Globus pallidus (tissue), 1 donor: ENCODE measurements around the gene SAFB2.
"Not testable (repeated sequence)": the region's sequence is repeated elsewhere in the genome, so short reads cannot be mapped to it uniquely, and the experiment has no call there.

ENCODE experiments used
- DNase-seq: peaks from one replicate; pipeline ENCODE4 v3.0.0-alpha.2; 2015; ENCODE audit warnings: low spot score

SAFB2 gene

DNA sequence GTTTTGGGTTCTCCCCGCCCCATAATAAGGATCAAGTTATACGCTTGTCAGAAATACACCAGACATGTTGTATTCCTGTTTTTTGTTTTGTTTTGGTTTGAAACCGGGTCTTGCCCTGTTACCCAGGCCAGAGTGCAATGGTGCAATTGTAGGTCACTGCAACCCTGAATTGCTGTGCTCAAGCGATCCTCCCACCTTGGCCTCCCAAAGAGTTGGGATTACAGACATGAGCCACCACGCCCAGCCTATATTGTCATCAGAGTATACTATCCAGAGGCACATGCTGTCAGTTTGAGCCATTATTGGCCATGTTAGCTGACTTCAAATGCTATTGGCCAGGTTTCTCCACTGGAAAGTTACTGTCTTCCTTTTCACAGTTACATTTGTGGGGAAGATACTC lies 10.1 kb upstream of the SAFB2 start:
- DNase-seq: no peak

DNA sequence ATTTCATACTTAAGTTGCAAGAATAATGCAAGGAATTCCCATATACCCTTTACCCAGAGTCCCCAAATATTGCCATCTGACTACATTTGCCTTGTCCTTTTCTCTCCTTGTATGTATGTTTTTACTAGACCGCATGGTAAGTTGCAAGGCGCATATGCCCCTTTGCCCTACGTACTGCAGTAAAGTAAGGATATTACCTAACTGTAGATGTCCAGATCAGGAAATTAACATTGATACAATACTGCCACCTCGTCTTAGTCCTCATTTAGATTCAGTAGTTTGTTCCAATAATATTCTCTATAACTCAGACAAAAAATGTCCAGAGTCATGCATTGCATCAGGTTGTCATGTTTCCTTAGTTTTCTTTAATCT lies 9.7 kb upstream of the SAFB2 start:
- no peak for DNase-seq

- DNase-seq: no peak
These were observed 9.1 kb upstream of the SAFB2 start for GRCh38 chr19:5631567-5632240.

DNA sequence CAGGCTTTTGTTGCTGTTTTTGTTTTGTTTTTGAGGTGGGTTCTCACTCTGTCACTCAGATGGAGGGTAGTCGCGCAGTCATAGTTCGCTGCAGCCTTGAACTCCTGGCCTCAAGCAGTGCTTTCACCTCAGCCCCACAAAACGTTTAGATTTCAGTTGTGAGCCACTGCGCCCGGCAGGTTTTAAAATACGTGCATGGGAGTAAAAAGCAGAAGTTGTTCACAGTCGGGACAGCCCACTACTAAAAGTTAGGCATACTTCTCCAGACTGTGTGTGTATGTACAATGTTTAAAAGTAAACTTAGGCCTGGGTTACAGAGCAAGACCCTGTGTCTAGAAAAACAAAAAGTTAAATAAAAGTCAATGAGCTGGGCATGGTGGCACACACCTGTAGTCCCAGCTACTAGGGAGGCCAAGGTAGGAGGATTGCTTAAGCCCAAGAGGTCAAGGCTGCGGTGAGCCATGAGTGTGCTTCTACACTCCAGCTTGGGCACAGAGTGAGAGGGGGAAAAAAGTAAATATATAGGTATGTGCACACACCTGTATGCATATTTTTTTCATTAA lies 6.4 kb upstream of the SAFB2 start:
- DNase-seq: no peak

GRCh38 chr19:5628461-5628860 lies 5.9 kb upstream of the SAFB2 start:
- DNase-seq: no peak

GRCh38 chr19:5627395-5627904 lies 4.9 kb upstream of the SAFB2 start:
- DNase-seq: peak; percentile 49

DNA sequence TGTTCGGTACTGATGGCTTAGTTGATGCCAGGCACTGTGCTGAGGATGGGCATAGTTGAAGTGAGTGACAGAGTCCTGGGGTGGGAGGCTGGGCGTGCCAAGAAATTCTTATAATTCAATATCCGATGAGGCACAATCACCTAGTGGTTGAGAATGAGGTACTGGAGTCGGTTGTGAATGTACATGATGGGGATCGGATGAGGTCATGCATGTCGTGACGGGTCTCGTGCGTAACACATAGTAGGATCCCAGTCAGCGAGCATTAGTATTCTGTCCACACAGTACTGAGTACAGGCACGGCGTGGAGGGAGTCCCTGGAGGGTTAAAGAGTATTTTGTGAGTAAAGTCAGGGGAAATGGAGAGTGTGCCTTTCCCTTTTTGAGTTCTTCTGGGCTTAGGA lies 3.1 kb upstream of the SAFB2 start:
- DNase-seq: no peak

GRCh38 chr19:5624741-5625278 lies 2.2 kb upstream of the SAFB2 start:
- no peak for DNase-seq

DNA sequence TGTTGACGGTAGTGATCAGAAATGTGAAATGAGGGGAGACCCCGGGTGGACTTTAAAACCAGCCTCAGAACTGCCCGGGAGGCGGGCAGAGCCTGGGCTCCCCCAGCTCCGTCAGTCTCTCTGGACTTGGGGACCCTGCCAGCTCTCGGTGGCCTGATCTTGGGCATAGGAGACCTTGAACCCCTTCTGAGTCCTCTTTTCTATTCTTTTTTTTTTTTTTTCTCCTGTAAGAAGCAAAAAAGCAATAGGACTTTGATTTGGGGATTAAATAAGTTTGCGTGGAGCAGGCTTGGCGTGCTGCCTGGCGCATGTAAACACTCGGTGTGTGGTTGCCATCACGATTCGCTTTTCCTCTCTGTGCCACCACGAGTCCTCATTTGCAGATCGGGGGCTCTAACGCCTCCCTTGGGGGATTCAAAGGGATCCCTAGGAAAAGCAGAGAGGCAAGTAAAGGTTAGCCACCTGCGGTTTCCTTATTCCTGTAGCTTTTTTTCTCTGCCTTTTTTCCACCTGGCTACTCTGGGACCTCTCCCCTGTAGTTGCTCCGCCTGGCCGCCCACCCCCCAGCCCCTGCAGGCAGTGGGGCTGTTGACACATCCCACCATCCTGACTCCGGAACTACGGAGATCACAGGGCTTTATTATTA lies 1.6 kb upstream of the SAFB2 start:
- DNase-seq: peak; percentile 40

- DNase-seq: peak; percentile 22
These were observed 931 bp upstream of the SAFB2 start for GRCh38 chr19:5623397-5624017.

GRCh38 chr19:5621945-5622464 lies 571 bp downstream of the SAFB2 start:
- DNase-seq: peak; percentile 22

DNA sequence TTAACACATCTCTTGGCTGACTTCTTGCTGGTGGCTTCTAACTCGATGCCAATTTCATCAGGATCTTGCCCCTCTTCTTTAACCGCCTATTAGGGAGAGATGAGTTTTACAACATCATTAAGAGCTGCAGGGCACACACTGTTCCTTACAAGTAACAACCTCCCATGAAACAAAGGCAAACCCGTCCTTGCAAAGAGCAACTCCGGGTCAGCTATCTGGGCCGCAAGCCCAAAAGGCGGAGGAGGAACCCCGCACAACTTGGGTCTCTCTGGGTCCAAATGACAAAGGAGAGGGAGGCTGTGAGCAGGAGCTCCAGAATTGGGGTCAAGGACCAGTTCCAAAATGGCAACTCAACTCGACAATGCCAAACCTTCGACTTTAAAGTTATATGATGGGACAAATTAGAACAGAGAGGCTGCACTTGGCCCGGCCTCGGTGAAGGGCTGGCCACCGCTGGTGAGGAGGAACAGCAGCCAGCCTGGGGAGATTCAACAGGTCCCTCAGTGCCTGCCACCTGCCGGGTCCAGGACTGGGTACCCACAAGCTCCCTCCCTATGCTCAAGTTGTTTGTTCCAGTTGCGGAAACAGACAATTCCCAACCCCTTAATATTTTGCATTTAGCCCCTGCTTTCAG lies 1.1 kb downstream of the SAFB2 start:
- DNase-seq: peak; percentile 59

DNA sequence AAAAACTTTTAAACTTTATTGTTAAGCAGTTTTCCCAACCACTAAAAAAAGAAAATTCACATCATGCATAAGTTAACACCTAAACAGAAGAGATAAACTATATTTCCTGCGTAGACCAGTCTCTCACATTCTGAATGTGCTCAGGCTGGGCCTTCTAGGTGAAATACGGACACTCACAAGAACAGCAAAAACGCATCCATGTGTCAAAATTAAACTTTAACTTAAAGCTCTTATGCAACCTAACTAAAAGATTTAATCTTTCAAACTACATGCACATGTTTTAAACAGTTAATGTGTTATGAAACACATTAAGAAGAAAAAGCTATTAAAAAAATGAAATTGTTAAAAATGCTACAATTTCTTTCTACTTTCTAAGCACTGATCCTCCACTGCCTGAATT lies 2.6 kb downstream of the SAFB2 start:
- no peak for DNase-seq

- no peak for DNase-seq
These were observed 4.0 kb downstream of the SAFB2 start for GRCh38 chr19:5618591-5618990.

DNA sequence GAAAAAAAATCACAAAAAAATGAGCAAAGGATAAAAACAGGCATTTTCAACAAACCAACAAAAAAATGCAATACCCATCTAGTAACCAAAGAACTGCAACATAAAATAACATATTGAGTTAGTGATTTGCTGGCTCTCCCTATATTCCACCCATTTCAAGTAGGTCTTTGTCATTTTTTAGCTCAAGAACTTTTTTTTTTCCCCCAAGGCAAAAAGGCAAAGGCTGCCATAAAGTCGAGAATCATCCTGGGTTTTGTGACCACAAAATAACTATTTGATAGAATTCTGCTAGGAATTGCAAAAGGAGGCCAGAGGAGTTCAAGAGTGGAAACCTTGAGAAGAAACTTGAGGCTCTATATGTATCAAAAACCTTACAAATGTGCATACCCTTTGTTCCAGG lies 5.5 kb downstream of the SAFB2 start:
- no peak for DNase-seq

DNA sequence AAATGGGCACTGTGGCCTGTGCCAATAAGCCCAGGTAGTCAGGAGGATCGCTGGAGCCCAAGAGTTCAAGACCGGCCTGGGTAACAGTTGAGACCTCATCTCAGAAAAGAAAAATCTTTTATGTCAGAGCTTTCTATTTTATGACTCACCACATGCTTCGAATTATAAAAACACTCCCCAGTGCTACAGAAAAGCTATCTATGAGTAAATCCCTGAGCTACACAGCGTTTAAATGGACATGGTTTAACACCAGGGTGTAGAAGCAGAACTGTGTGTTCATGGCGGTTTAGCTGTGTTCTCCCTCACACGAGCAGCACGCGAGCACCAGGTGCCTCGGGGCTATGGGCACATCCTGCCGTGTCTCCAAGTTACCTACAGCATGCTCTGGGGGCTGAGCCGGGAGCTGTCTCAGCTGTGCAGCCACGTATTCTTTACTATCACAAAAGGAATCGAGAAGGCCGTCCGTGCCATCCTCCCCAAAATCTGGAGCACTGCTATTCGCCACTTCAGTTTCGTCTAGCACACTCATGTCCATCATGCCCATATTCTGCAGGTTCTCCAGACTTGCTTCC lies 6.7 kb downstream of the SAFB2 start:
- no peak for DNase-seq

DNA sequence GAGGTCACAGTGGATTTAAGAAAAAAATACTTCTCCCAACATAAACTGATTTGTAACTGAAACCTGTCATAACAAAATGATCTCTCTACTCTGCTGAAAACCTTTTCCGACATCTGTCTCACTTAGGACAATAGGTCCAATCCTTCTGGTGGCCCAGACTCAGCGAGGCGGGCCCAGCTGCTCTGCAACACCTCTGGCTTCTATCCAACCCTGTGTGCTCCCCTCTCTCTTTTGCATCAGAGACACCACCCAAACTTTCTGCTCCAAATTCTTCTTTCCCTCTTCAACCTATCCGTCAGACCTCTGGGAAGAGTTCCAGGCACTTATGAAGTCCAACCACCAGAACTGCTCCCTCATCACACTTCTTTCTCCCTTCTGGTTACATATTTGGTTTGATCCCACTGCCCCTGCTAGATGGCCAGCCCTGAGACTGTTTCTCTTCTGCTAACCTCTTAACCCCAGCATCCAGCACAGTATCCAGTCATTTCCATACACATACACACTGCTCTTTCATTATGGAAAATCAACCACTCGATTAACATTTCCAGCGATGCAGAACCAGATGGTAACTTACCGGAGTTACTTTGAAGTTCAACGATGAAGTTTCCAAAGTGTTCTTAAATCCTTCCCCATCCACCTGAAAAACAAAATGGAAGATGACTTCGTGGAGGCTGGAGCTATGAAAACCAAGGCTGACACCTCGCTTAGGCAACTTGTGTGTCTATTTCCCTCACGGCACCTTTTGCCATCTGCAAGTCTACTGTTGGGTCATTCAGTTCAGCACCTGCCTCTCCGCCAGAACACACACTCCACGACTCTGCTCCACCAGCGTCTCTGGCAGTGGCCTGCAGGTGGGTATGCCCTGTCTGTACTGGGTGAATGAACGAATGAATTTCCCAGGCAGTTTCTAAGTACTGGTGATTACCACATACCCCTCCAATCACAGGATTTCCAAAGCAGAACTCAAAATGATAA lies 9.4 kb downstream of the SAFB2 start:
- no peak for DNase-seq

DNA sequence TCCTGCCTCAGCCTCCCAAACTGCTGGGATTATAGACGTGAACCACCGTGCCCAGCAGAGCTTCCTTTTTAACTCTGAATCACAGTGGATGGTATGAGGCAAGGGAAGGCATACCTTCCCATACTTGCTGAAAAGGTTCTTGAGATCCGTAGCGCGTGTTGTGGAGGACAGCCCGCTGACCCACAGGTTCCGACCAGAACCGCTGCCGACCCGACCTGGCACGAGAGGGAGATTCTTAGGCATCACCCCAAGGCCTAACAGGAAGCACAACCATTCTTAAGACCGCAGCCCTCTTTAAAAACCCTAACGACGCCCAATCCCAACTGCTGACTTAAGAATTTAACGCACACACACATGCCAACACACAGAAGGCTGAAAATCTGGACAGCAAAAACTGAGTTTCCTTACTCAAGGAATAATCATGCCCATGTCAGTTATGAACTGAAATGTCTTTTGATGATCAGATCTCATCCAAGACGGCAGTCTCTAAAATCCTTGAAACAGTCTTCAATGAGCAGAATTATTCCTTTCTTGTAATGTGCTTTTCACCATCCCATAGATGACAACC lies 12.6 kb downstream of the SAFB2 start:
- no peak for DNase-seq

DNA sequence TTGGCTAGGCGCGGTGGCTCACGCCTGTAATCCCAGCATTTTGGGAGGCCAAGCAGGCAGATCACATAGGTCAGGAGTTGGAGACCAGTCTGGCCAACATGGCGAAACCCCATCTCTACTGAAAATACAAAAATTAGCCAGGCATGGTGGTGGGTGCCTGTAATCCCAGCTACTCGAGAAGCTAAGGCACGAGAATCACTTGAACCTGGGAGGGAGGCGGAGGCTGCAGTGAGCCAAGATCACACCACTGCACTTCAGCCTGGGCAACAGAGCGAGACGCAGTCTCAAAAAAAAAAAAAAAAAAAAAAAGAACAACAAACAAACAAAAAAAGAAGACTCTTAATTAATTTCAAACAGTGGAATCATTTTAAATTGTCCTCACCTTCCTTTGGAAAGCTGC lies 13.8 kb downstream of the SAFB2 start:
- not testable (repeated sequence) for DNase-seq

DNA sequence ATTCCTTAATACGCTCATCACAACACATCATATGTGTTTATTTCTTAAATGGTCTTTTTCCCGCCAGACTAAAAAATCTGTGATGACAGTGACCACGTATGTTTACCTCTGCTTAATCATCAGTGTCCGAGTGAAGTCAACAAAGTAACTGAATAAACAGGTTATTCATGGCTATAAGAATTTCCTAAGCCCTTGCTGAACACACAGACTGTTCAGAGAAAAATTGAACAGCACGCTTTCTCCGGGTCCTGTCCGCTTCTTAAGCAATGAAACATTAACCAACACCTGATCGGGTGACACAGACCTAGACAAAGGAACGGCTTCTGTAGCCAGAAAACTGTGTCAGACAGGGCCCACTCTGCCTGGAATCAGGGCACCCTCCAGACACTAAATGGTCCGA lies 14.3 kb downstream of the SAFB2 start:
- DNase-seq: no peak
